ENCODE results near the gene BRIX1. TPM values are rescaled to one million over a fixed set of nuclear protein-coding genes. Genes with fewer than 3 reads are reported as not detected.
"Not testable (repeated sequence)": the region's sequence is repeated elsewhere in the genome, so short reads cannot be mapped to it uniquely, and the experiment has no call there.

BRIX1 gene
- total RNA-seq, 1 experiment from 2014 or later, result 73.4 TPM

DNA sequence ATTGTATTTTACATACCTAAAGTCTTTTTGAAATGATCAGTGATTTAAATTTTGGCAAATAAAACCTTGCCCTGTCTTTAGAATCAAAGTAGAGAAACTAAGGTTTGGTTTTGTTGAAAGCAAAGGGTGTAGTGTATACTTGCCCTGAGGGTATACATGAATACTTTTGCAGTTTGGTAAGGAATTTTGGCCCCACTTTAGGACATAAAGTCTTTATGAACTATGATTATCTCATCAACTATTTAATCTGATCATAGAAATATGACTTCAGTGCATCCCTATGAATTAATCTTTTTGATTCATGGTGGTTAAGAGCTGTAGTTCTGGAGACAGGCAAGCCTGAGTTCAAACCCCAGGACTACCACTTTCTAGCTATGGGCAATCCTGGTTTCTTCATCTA, 17.9 kb upstream of the BRIX1 start:
- H3K4me3 ChIP-seq (ENCODE audit: insufficient read depth, low read depth, low read length), result no peak overlapping the region
- peaks cover 2% of the 10 kb centered on the region for H3K36me3 ChIP-seq (replicated peaks; ENCODE audit: control insufficient read depth, insufficient read depth, low read length)
- no peaks in the 10 kb centered on the region for H3K27me3 ChIP-seq (ENCODE audit: control insufficient read depth, insufficient read depth, low read length)
- no peak for DNase-seq

DNA sequence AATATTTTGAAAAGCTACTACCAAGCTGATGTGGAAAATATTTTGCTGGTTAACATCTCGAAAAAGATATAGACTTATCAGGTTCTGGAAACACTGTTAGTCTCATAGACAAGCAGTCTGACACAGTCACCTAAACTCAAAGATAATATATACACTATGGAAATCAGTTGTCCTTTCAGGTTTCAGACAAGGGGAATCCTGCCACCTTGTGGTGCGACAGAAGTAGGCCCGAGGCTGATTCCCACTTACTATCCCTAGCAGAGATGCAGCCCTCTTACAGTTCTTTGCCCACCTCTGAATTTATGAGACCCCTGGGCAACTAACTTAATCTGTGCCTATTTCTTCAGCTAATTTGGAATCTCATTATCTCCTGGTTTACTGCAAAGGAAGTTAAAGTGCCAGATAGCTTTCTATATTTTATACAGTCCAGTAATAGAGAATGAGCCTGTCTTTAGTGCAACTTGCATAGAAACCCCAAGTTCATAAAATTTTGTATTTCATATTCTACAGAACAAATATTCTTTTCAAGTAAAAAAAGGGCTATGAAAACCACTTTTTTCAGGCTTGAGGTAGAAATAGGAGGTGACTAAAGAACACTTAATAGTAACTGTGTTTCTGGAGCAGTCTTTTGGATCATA, 17.1 kb upstream of the BRIX1 start:
- no peaks in the 10 kb centered on the region for H3K27me3 ChIP-seq (ENCODE audit: control insufficient read depth, insufficient read depth, low read length)
- peak; percentile 47 for DNase-seq
- H3K4me3 ChIP-seq (ENCODE audit: insufficient read depth, low read depth, low read length), result no peak overlapping the region
- peaks cover 2% of the 10 kb centered on the region for H3K36me3 ChIP-seq (replicated peaks; ENCODE audit: control insufficient read depth, insufficient read depth, low read length)

DNA sequence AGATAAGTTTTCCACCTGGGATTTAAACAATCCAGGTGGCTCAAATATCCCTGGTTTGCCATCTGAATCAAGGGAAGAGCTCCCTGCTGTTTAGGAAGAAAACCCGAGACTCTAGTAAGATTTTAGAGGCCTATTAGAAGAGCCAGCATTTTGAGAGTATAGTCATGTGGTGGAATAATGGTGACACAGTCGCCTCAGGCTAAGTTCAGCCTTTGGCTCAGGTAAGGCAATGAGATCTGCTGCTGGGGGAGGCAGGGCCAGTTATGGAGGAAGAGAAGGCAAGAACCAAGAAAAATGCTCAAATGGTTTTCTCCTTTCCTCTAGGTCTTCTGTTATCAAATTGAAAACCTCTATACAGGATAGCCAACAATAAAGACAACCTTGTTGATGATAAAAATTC, 16.4 kb upstream of the BRIX1 start:
- no peak for DNase-seq
- Histone ChIP-seq H3K36me3 (replicated peaks; ENCODE audit: control insufficient read depth, insufficient read depth, low read length) (peaks cover 2% of the 10 kb centered on the region), H3K4me3 (ENCODE audit: insufficient read depth, low read depth, low read length) (no peak overlapping the region), H3K27me3 (ENCODE audit: control insufficient read depth, insufficient read depth, low read length) (no peaks in the 10 kb centered on the region)

DNA sequence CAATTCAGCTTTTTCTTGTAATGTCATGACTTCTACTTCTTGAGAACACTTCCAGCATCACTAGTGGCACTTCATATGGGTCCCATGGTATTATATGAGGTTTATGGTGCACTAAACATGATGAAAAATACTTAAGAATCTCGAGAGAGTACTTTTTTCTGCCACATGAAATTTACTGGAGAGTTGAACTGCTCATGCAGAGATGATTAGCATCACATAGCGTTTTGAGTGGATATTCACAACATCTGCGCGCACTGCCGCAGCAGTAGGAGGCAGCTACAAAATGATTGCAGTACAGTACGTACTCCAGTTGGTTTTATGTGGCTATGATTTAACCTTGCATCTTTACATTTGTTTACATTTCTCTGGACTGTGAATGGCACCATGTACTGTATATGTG, 14.9 kb upstream of the BRIX1 start:
- H3K4me3 ChIP-seq (ENCODE audit: insufficient read depth, low read depth, low read length), result no peak overlapping the region

DNA sequence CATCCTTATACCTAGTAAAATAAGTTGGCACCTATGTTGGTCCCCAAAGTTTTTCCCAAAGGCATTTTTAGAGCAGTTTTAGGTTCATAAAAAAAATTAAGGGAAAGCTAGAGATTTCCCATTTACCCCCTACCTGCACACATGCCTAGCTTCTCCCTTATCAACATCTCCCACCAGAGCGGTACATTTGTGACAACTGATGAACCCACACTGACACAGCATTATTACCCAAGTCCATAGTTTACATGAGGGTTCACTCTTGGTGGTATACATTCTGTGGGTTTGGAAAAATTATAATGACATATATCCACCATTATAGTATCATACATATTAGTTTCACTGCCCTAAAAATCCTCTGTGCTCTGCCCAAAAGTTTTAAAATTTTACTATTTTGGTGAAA, 12.3 kb upstream of the BRIX1 start:
- Histone ChIP-seq H3K27me3 (ENCODE audit: control insufficient read depth, insufficient read depth, low read length) (no peaks in the 10 kb centered on the region), H3K36me3 (replicated peaks; ENCODE audit: control insufficient read depth, insufficient read depth, low read length) (no peaks in the 10 kb centered on the region; the same call in none of the 2 replicates), H3K4me3 (ENCODE audit: insufficient read depth, low read depth, low read length) (no peak overlapping the region)
- no peak for DNase-seq

More for the DNA sequence above, 14.9 kb upstream of the BRIX1 start:
- no peak for DNase-seq
- Histone ChIP-seq H3K36me3 (replicated peaks; ENCODE audit: control insufficient read depth, insufficient read depth, low read length) (peaks cover 2% of the 10 kb centered on the region), H3K27me3 (ENCODE audit: control insufficient read depth, insufficient read depth, low read length) (no peaks in the 10 kb centered on the region)

DNA sequence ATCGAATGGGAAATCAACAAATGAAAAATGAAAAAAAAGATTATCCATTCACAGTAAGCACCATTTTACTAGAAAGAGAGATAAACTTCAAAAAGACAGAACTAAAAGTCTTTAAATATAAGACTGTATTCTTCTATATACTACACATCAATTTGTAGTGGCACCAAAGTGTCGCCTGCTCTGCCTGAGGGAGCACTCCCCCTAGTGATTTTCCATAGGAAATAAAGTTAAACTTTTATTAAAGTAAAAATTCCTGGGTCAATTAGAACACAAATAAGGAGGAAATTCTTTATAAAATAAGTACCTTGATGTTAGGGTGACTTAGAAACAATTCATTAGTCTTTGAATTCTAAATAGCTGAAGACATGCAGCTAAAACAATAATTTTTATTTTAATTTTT, 9.9 kb upstream of the BRIX1 start:
- no peak for DNase-seq
- no peak overlapping the region for H3K4me3 ChIP-seq (ENCODE audit: insufficient read depth, low read depth, low read length)
- H3K36me3 ChIP-seq (replicated peaks; ENCODE audit: control insufficient read depth, insufficient read depth, low read length), result no peaks in the 10 kb centered on the region; the same call in none of the 2 replicates
- no peaks in the 10 kb centered on the region for H3K27me3 ChIP-seq (ENCODE audit: control insufficient read depth, insufficient read depth, low read length)

DNA sequence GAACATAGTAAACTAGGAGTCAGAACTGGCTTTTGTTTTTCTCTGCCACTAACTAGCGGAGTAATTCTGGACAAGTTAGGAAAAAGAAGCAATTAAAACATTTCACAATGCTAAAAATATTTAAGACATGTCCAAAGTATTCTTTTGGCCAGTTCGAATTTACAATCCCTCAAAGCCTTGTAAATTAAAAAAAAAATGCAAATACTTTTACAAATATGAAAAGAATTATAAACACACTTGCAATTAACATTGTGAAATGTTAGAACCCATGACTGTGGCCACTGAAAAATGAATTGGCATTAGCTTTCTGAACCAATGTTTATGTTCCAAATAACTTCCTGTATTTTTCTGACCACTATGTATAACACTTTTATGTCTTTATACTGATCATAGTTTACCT, 2.4 kb upstream of the BRIX1 start:
- DNase-seq, result no peak
- Histone ChIP-seq H3K4me3 (ENCODE audit: insufficient read depth, low read depth, low read length) (no peak overlapping the region), H3K27me3 (ENCODE audit: control insufficient read depth, insufficient read depth, low read length) (no peaks in the 10 kb centered on the region), H3K36me3 (replicated peaks; ENCODE audit: control insufficient read depth, insufficient read depth, low read length) (peaks cover 10% of the 10 kb centered on the region)

DNA sequence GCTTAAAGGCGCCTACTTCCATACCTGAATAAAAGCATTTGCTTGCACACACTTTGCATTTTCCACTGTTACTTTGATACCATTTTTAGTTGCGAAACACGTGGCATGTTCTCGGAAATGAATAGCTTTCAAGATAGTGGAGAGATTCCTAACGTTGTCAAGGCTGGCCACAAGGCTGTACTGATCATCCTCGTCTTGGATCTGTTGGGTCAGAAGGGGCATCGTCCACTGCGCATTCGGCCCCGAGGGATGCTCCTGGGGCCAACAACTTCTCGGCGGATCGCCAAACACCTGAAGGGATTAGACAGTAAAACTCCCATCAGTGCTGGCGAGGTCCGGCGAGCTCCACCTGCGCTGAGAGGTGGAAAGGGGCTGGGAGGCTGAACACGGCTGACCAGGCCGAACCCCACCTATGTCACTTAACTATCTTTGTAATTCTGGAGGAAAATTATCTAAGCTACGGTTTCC, 806 bp upstream of the BRIX1 start:
- Histone ChIP-seq H3K36me3 (replicated peaks; ENCODE audit: control insufficient read depth, insufficient read depth, low read length) (peaks cover 16% of the 10 kb centered on the region), H3K27me3 (ENCODE audit: control insufficient read depth, insufficient read depth, low read length) (no peaks in the 10 kb centered on the region), H3K4me3 (ENCODE audit: insufficient read depth, low read depth, low read length) (peak overlapping the region; percentile 97)
- DNase-seq, result peak; percentile 41

DNA sequence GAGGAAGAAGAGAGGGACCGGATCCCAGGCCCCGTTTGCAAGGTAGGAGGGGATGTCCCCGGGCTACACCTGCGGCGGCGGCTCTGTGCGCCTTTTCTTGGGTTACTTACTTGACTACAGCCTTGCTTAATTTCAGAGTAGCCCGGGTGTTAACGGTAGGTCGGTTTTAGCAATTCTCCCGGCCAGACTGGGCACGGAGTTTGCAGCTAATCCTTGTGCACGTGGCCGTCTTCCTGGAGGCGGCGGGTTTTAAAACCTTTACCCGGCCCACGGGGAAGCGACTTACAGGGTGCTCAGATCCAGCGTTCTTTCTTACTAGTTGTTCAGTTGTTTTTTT, 313 bp downstream of the BRIX1 start:
- no peak for DNase-seq
- peak overlapping the region; percentile 97 for H3K4me3 ChIP-seq (ENCODE audit: insufficient read depth, low read depth, low read length)
- no peaks in the 10 kb centered on the region for H3K27me3 ChIP-seq (ENCODE audit: control insufficient read depth, insufficient read depth, low read length)
- peaks cover 21% of the 10 kb centered on the region for H3K36me3 ChIP-seq (replicated peaks; ENCODE audit: control insufficient read depth, insufficient read depth, low read length)

DNA sequence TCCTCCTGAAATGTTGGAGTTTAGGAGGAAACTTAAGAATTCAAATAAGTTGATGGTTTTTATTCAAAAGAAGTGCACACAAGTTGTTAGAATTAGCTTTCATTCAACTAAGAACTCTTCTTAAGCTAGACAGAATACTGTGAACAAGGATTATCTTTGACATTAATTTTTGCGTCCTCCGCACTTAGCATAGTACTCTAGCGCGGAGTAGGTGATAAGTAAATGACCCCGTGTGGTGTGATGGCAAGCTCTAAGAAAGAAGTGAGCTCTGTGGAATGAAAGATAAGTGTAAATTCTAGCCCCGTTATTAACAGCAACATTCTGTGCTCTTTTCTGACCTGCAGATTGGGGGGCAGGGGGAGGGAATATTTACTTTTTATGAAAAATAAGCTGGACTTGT, 1.0 kb downstream of the BRIX1 start:
- peak overlapping the region; percentile 97 for H3K4me3 ChIP-seq (ENCODE audit: insufficient read depth, low read depth, low read length)
- peaks cover 18% of the 10 kb centered on the region for H3K36me3 ChIP-seq (replicated peaks; ENCODE audit: control insufficient read depth, insufficient read depth, low read length)
- H3K27me3 ChIP-seq (ENCODE audit: control insufficient read depth, insufficient read depth, low read length), result no peaks in the 10 kb centered on the region
- no peak for DNase-seq

DNA sequence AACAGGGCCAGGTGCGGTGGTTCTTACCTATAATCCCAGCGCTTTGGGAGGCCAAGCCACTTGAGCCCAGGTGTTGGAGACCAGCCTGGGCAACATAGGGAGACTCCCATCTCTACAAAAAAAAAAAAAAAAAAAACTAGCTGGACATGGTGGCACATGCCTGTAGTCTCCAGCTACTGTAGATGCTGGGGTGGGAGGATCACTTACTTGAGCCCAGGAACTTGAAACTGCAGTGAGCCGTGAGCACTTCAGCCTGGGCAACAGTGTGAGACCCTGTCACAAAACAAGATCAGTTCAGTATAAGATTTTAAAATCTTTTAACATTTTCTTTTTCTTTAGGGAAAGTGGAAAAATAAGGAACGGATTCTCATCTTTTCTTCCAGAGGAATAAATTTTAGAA, 2.5 kb downstream of the BRIX1 start:
- Histone ChIP-seq H3K27me3 (ENCODE audit: control insufficient read depth, insufficient read depth, low read length) (no peaks in the 10 kb centered on the region), H3K36me3 (replicated peaks; ENCODE audit: control insufficient read depth, insufficient read depth, low read length) (peaks cover 18% of the 10 kb centered on the region), H3K4me3 (ENCODE audit: insufficient read depth, low read depth, low read length) (no peak overlapping the region)
- no peak for DNase-seq

DNA sequence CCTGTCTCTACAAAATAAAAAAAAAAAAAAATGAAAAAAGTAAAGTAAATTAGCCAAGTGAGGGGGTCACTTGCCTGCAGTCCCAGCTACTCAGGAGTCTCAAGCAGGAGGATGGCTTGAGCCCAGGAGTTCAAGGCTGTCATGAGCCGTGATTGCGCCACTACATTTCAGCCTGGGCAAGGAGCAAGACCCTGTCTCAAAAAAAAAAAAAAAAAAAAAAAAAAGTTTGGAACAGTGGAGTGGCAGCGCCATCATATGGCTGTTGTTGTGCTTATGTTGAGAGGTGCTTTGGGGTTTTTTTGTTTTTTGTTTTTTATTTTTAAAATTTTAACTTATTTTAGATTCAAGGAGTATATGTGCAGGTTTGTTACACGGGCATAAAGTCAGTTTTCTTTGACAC, 3.6 kb downstream of the BRIX1 start:
- H3K27me3 ChIP-seq (ENCODE audit: control insufficient read depth, insufficient read depth, low read length), result no peaks in the 10 kb centered on the region
- DNase-seq, result no peak
- no peak overlapping the region for H3K4me3 ChIP-seq (ENCODE audit: insufficient read depth, low read depth, low read length)
- H3K36me3 ChIP-seq (replicated peaks; ENCODE audit: control insufficient read depth, insufficient read depth, low read length), result peaks cover 20% of the 10 kb centered on the region

DNA sequence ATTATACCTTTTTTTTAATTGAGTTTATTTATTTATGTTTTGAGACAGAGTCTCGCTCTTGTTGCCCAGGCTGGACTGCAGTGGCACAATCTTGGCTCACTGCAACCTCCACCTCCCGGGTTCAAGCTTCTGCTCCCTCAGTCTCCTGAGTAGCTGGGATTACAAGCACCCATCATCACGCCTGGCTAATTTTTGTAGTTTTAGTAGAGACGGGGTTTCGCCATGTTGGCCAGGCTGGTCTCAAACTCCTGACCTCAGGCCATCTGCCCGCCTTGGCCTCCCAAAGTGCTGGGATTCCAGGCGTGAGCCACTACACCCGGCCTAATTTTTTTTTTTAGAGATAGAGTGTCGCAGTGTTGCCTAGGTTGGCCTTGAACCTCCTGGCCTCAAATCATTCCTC, 7.7 kb downstream of the BRIX1 start:
- H3K36me3 ChIP-seq (replicated peaks; ENCODE audit: control insufficient read depth, insufficient read depth, low read length), result peaks cover 32% of the 10 kb centered on the region
- H3K4me3 ChIP-seq (ENCODE audit: insufficient read depth, low read depth, low read length); H3K27me3 ChIP-seq (ENCODE audit: control insufficient read depth, insufficient read depth, low read length); DNase-seq: not testable (repeated sequence)

DNA sequence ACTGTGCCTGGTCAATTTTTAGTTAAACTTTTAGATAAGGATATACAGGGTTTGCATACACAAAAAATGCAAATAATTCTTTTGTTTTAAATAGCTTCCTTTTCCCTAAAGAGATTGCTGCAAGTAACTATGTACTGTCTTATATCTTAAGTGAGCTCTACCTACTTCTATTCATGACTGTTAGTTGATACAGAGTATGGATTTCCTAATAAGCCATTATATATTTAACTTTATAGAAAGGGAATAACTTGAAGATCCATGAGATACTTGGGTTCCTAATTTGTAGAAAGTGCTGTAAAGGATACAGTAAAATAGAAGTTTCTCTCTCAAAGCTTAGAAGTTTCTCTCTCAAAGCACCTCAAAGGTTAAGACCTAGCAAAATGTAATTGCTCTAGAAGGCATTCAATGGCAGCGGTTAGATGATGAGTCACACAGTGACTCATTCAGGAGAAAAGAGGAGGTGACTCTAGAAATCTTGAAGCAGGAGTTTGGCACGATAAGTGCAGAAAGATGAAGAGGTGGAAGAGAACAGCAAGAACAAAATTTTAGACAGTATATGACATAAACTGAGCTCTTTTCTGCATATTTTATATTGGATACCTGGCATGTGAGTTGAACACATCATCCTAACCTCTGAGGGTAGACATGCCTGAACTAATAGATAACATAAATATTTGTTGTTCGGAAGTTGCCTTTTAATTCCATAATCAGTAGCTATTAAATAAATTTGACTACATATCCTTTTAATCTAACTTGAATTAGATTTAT, 8.4 kb downstream of the BRIX1 start:
- DNase-seq, result no peak
- Histone ChIP-seq H3K36me3 (replicated peaks; ENCODE audit: control insufficient read depth, insufficient read depth, low read length) (peaks cover 32% of the 10 kb centered on the region), H3K27me3 (ENCODE audit: control insufficient read depth, insufficient read depth, low read length) (no peaks in the 10 kb centered on the region), H3K4me3 (ENCODE audit: insufficient read depth, low read depth, low read length) (no peak overlapping the region)

DNA sequence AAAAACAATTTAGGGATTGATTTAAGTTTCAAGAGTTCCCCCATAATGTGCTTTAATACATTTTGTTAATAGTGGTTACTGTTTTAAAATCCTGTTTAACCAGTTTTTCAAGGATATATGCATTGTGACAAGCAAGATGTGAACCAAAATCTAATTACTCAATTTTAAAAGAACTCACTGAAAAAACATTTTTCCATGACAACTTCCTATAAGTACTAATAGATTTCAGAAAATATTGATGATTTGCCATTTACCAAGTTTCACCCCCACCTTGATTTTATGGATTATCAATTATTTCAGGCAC, 8.9 kb downstream of the BRIX1 start:
- Histone ChIP-seq H3K36me3 (replicated peaks; ENCODE audit: control insufficient read depth, insufficient read depth, low read length) (peaks cover 29% of the 10 kb centered on the region), H3K4me3 (ENCODE audit: insufficient read depth, low read depth, low read length) (no peak overlapping the region), H3K27me3 (ENCODE audit: control insufficient read depth, insufficient read depth, low read length) (no peaks in the 10 kb centered on the region)
- no peak for DNase-seq

Measured in H7 (cell line).